HG02885 (cell line): ENCODE results near the gene MCIDAS.

Experiments
- ATAC-seq: cut with Tn5 transposase; IDR thresholded peaks from one replicate; pipeline ENCODE4 v1.9.1; 2021; ENCODE audit warnings: mild to moderate bottlenecking; ENCODE audit not compliant: unreplicated experiment, poor library complexity

Gene MCIDAS

DNA sequence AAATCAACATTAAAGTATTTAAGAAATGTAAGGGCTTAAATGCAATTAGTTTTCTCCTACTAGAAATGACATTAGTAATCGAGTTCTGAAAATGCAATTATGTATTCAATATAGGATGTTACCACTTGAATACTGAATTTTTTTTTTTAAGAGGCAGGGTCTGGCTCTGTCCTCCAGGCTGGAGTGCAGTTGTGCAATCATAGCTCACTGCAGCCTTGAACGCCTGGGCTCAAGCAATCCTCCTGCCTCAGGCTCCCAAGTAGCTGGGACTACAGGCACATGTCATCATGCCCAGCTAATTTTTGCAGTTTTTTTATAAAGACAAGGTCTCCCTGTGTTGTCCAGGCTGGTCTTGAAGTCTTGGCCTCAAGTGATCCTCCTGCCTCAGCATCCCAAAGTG is 55.6 kb downstream of the MCIDAS start:
- no peak for ATAC-seq
